Stimulated activated naive B cell treated with anti-CD40 and anti-IgM and Interleukin-4, amounts not matched to agents 10 μg/mL and 1 μg/mL and 100 μg/mL, for 72 hours (primary cell): Measurements from ENCODE around the gene DENND4A.
A peak's percentile ranks its signal among the peaks of the same experiment; 100 is the strongest.

Experiments used
- ATAC-seq, 2 donors: fragments of 150-1000 bp; cut with Tn5 transposase; replicated peaks; 2 replicates each; pipeline ENCODE4 v1.10.0; 2021; ENCODE audit warnings: moderate library complexity in 1 of 2
- DNase-seq: peaks from one replicate; pipeline ENCODE4 v3.0.0; 2021
- H3K27ac Mint-ChIP-seq: one replicate; pipeline ENCODE4 v1.8.0; 2022; ENCODE audit warnings: mild to moderate bottlenecking, mixed read lengths
- H3K27me3 Mint-ChIP-seq, 2 donors: one replicate each; pipeline ENCODE4 v1.8.0; 2022; ENCODE audit warnings: mixed read lengths in 2 of 2
- H3K36me3 Mint-ChIP-seq, 2 donors: one replicate each; pipeline ENCODE4 v1.8.0; 2022; ENCODE audit warnings: mixed read lengths in 2 of 2, mild to moderate bottlenecking in 1 of 2
- H3K4me1 Mint-ChIP-seq, 2 donors: one replicate each; pipeline ENCODE4 v1.8.0; 2022; ENCODE audit warnings: mixed read lengths in 2 of 2, mild to moderate bottlenecking in 1 of 2
- H3K4me3 Mint-ChIP-seq, 2 donors: one replicate each; pipeline ENCODE4 v1.8.0; 2022; ENCODE audit warnings: mild to moderate bottlenecking in 2 of 2, mixed read lengths in 2 of 2, moderate library complexity in 1 of 2
- H3K9me3 Mint-ChIP-seq, 2 donors: one replicate each; pipeline ENCODE4 v1.8.0; 2022; ENCODE audit warnings: mixed read lengths in 2 of 2, mild to moderate bottlenecking in 1 of 2

Gene DENND4A

DNA sequence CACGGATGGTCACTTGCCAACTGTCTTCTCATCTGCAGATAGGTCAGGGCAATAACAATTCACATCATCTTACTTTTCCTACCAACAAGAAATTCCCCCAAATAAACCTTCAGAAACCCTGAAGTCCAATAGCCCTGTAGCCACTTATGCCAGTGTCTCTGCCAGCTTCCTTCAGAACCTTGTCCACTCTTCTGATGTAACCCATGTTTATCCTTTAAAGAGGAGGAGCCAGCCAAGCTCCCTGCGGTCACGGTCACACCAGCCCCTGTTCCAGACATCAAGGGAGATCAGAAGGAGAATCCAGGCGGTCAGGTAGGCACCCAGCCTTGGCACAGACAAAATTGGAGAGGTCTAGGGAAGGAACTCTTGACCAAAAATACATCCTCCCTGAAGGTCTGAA lies 146.7 kb downstream of the DENND4A start:
- peaks cover 5% of the 10 kb centered on the region in 2 donors for H3K4me1 Mint-ChIP-seq
- no peaks in the 10 kb centered on the region for H3K27me3 Mint-ChIP-seq
- H3K36me3 Mint-ChIP-seq, result peaks cover 19 to 29% of the 10 kb centered on the region in 2 donors
- no peak for DNase-seq
- ATAC-seq, result no peak
- peak overlapping the region in 1 of 2 donors; percentile 36 for H3K4me3 Mint-ChIP-seq
- H3K9me3 Mint-ChIP-seq, result no peaks in the 10 kb centered on the region
- peak overlapping the region; percentile 75 for H3K27ac Mint-ChIP-seq

- Mint-ChIP-seq H3K4me3 (no peak overlapping the region), H3K27ac (peak overlapping the region; percentile 33)
- ATAC-seq, result no peak
Observed at GRCh38 chr15:65644282-65644681, 147.8 kb downstream of the DENND4A start.

GRCh38 chr15:65642594-65642993 lies 149.5 kb downstream of the DENND4A start:
- H3K4me1 Mint-ChIP-seq, result peaks cover 10 to 12% of the 10 kb centered on the region in 2 donors
- H3K27ac Mint-ChIP-seq, result peak overlapping the region; percentile 52
- peaks cover 15 to 23% of the 10 kb centered on the region in 2 donors for H3K36me3 Mint-ChIP-seq
- H3K9me3 Mint-ChIP-seq, result no peaks in the 10 kb centered on the region
- ATAC-seq, result no peak
- H3K4me3 Mint-ChIP-seq, result no peak overlapping the region
- DNase-seq, result no peak
- H3K27me3 Mint-ChIP-seq, result no peaks in the 10 kb centered on the region

More at GRCh38 chr15:65644282-65644681, 147.8 kb downstream of the DENND4A start:
- peaks cover 0 to 2% of the 10 kb centered on the region in 2 donors for H3K4me1 Mint-ChIP-seq
- H3K9me3 Mint-ChIP-seq, result no peaks in the 10 kb centered on the region
- DNase-seq, result no peak
- peaks cover 15 to 25% of the 10 kb centered on the region in 2 donors for H3K36me3 Mint-ChIP-seq
- H3K27me3 Mint-ChIP-seq, result no peaks in the 10 kb centered on the region

GRCh38 chr15:65641768-65642475 lies 150.2 kb downstream of the DENND4A start:
- no peaks in the 10 kb centered on the region for H3K27me3 Mint-ChIP-seq
- no peak overlapping the region for H3K27ac Mint-ChIP-seq
- H3K4me3 Mint-ChIP-seq, result no peak overlapping the region
- H3K36me3 Mint-ChIP-seq, result peaks cover 12 to 17% of the 10 kb centered on the region in 2 donors
- DNase-seq (no peak), ATAC-seq (no peak)
- H3K4me1 Mint-ChIP-seq, result peaks cover 11 to 12% of the 10 kb centered on the region in 2 donors
- H3K9me3 Mint-ChIP-seq, result no peaks in the 10 kb centered on the region

DNA sequence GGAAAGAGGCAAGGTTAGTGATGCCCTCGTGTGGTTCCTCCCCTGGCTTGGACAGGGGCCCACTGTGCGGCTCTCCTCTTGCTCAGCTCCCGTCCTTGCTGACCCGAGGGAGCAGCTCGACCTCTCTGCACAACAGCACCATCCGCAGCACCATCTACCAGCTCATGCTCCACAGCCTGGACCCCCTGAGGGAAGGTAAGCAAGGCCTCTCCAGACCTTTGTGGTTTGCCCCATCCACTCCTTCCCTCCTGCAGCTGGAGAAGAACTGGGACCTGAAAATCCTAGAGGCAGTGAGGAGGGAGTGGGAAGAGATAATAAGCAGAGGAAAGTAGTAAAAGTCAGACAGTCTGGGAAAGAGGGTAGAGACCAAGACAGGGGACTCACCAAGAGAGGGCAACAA lies 152.6 kb downstream of the DENND4A start:
- Mint-ChIP-seq H3K27me3 (no peaks in the 10 kb centered on the region), H3K27ac (no peak overlapping the region), H3K4me1 (peaks cover 10 to 12% of the 10 kb centered on the region in 2 donors), H3K9me3 (no peaks in the 10 kb centered on the region), H3K36me3 (peaks cover 2 to 3% of the 10 kb centered on the region in 2 donors), H3K4me3 (no peak overlapping the region)
- ATAC-seq, result no peak
- no peak for DNase-seq

DNA sequence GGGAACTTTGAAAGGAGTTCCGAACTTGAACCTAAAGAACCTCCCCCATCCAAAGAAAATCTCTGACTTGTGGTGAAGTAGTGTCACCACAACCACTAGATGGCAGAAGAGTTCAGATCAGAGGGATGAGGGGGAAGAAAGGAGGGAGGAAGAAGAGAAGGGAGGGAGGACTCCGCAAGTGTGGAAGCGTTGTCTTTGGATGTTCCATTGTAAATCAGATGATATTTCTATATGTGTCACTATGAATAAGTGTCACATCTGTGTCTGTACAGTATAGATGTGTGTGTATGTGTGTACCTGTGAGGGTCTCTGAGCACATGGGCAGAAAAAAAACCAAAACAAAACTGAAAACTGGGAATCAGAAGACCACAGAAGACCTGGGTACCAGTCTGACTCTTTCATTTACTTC lies 153.4 kb downstream of the DENND4A start:
- peak; percentile 68 to 77 for ATAC-seq
- peak; percentile 23 for DNase-seq
- peaks cover 10 to 12% of the 10 kb centered on the region in 2 donors for H3K4me1 Mint-ChIP-seq
- H3K27me3 Mint-ChIP-seq, result no peaks in the 10 kb centered on the region
- peaks cover 0 to 2% of the 10 kb centered on the region in 2 donors for H3K36me3 Mint-ChIP-seq
- H3K4me3 Mint-ChIP-seq, result peak overlapping the region; percentile 2 to 46
- H3K9me3 Mint-ChIP-seq, result no peaks in the 10 kb centered on the region
- H3K27ac Mint-ChIP-seq, result no peak overlapping the region

DNA sequence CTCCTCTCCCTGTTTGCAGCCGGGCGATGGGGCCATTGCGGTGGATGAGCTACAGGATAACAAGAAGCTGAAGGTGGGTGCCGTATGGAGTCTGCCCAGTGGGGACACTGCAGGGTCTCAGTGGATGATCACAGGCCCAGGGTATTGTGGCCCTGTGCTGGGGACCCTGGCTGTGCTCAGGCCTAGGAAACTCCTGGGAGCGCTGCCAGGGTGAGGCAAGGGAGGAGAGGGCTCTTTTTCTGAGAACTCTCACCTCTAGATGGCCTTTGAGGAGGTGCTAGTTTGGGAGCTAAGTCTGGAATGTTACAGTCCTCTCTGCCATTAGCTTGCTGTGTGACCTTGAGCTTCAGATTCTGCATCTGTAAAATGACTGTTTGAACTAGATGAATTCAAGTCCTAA lies 154.0 kb downstream of the DENND4A start:
- peaks cover 0 to 2% of the 10 kb centered on the region in 2 donors for H3K36me3 Mint-ChIP-seq
- ATAC-seq (no peak), DNase-seq (no peak)
- H3K4me1 Mint-ChIP-seq, result peaks cover 10 to 12% of the 10 kb centered on the region in 2 donors
- H3K27ac Mint-ChIP-seq, result no peak overlapping the region
- no peak overlapping the region for H3K4me3 Mint-ChIP-seq
- no peaks in the 10 kb centered on the region for H3K9me3 Mint-ChIP-seq
- no peaks in the 10 kb centered on the region for H3K27me3 Mint-ChIP-seq

GRCh38 chr15:65634356-65634755 lies 157.7 kb downstream of the DENND4A start:
- Mint-ChIP-seq H3K27me3 (no peaks in the 10 kb centered on the region), H3K9me3 (no peaks in the 10 kb centered on the region), H3K27ac (no peak overlapping the region), H3K36me3 (peaks cover 2 to 10% of the 10 kb centered on the region in 2 donors), H3K4me3 (no peak overlapping the region), H3K4me1 (peaks cover 17 to 24% of the 10 kb centered on the region in 2 donors)
- no peak for DNase-seq
- no peak for ATAC-seq

DNA sequence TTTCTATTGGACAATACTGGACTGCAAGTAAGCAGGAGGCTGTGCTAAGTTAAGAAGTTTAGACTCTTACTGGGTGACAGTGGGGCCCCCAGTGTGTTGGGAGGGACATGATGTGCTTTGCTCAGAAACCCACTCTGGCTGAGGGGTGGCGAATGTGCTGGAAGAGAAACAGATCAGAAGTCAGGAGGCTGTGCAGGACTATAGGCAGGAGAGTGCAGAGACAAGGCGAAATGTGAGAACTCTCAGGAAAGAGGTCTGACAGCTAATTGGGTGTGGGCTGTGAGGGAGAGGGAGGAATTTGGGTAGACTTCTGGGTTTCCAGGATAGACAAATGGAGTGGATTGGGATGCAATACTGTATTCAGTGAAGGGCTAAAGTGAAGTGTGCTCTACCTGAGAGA lies 158.3 kb downstream of the DENND4A start:
- Mint-ChIP-seq H3K4me1 (peaks cover 13 to 19% of the 10 kb centered on the region in 2 donors), H3K9me3 (no peaks in the 10 kb centered on the region), H3K27me3 (no peaks in the 10 kb centered on the region), H3K36me3 (peaks cover 2 to 10% of the 10 kb centered on the region in 2 donors), H3K4me3 (no peak overlapping the region), H3K27ac (no peak overlapping the region)
- ATAC-seq (no peak), DNase-seq (no peak)

- no peak for DNase-seq
- H3K36me3 Mint-ChIP-seq, result peaks cover 2 to 10% of the 10 kb centered on the region in 2 donors
Observed at GRCh38 chr15:65632780-65633375, 159.2 kb downstream of the DENND4A start.

DNA sequence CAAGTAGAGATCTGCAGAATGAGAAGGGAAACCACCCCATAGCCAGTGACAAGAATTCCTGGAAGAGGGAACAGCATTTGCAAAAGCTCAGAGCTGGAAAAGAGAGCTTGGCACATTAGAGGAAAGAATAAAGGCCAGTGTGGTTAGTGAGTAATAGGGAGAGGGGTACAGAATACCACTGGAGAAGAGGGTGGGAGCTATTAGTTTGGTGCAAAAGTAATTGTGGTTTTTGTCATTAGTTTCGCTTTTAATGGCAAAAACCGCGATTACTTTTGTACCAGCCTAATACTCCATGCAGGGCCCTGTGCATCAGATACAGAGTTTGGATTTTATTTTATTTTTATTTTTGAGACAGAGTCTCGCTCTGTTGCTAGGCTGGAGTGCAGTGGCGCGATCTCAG lies 160.6 kb downstream of the DENND4A start:
- Mint-ChIP-seq H3K4me1 (peaks cover 7 to 12% of the 10 kb centered on the region in 2 donors), H3K27me3 (no peaks in the 10 kb centered on the region), H3K27ac (peak overlapping the region; percentile 20), H3K9me3 (no peaks in the 10 kb centered on the region), H3K36me3 (peaks cover 2 to 14% of the 10 kb centered on the region in 2 donors), H3K4me3 (peak overlapping the region in 1 of 2 donors; percentile 47)
- DNase-seq (no peak), ATAC-seq (peak; percentile 31 to 62)

More at GRCh38 chr15:65632780-65633375, 159.2 kb downstream of the DENND4A start:
- Mint-ChIP-seq H3K4me3 (no peak overlapping the region), H3K27me3 (no peaks in the 10 kb centered on the region), H3K4me1 (peaks cover 9 to 12% of the 10 kb centered on the region in 2 donors), H3K9me3 (no peaks in the 10 kb centered on the region), H3K27ac (no peak overlapping the region)
- no peak for ATAC-seq

DNA sequence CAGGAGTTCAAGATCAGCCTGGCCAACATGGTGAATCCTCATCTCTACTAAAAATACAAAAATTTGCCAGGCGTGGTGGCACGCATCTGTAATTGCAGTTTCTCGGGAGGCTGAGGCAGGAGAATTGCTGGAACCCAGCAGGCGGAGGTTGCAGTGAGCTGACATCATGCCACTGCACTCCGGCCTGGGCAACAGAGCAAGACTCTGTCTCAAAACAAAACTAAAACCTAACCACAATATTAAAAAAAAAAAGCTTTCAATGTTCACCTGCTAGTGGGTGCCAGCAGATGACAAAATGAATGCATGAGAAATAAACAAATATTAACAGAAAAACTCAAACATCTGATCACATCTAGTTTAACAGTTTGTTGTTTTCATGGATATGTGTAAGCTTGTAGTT lies 161.3 kb downstream of the DENND4A start:
- Mint-ChIP-seq H3K4me1 (peaks cover 7 to 12% of the 10 kb centered on the region in 2 donors), H3K4me3 (no peak overlapping the region), H3K36me3 (peaks cover 5 to 19% of the 10 kb centered on the region in 2 donors), H3K9me3 (no peaks in the 10 kb centered on the region), H3K27me3 (no peaks in the 10 kb centered on the region), H3K27ac (peak overlapping the region; percentile 56)
- DNase-seq, result no peak
- ATAC-seq, result peak; percentile 77 to 91

DNA sequence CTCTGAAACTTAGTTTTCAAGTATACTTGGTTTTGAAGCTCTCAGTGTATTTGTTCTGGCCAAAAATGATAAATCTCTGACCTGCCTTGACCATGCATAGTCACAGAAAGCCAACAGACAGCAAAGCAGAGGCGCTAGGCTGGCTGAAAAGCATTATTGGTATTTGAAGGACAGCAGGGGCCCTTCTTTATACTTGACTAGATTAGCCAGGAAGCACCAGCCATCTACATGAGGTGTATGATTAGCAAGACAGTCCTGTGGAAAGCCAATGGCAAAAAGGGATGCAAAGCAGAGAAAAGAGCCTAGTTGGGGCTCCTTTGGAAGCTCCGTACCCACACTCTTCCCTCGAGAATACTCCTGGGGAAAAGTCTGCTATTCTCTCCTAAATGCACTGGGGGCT lies 162.5 kb downstream of the DENND4A start:
- Mint-ChIP-seq H3K4me1 (peaks cover 7 to 21% of the 10 kb centered on the region in 2 donors), H3K36me3 (peaks cover 9 to 28% of the 10 kb centered on the region in 2 donors), H3K27ac (no peak overlapping the region), H3K27me3 (no peaks in the 10 kb centered on the region), H3K4me3 (no peak overlapping the region), H3K9me3 (no peaks in the 10 kb centered on the region)
- no peak for ATAC-seq
- no peak for DNase-seq

DNA sequence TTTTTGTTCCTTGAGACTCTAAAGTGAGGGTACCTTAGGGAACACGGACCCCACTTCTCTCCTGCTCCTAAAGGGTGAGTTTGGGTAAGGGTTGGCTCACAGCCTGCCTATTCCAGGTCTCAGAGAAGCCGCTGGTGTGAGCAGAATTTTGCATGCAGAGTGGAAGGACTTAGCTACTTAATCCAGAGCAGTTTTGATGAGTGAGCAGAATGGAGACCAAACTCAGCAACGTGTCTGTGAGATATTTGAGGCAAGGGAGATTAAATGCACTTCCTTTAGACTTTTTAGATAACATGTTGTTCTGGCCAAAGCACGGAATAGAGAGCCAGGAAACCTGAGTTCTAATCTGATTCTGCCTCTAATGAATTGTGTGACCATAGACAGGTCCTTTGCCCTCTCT lies 165.2 kb downstream of the DENND4A start:
- Mint-ChIP-seq H3K36me3 (peaks cover 14 to 26% of the 10 kb centered on the region in 2 donors), H3K27me3 (no peaks in the 10 kb centered on the region), H3K9me3 (no peaks in the 10 kb centered on the region), H3K4me1 (peaks cover 10 to 26% of the 10 kb centered on the region in 2 donors), H3K27ac (no peak overlapping the region), H3K4me3 (no peak overlapping the region)
- ATAC-seq, result no peak
- no peak for DNase-seq

DNA sequence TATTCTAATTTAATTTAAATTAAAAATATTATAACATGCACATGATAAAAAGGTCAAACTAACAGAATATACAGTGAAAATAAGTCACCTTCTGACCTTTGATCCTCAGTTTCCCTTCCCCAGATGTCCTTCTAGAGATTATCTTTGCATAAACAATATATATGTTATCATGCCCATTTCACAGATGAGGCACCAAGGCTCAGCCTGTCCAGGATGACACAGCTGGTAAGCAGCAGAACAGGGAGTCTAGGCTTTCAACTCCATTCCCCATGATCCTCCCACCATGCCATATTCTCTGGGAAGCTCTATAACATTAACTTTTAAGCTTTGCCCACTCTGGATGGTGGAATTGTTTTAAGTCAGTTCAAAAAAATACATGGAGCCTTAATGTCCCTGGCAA lies 169.0 kb downstream of the DENND4A start:
- Mint-ChIP-seq H3K36me3 (peaks cover 14 to 26% of the 10 kb centered on the region in 2 donors), H3K27me3 (no peaks in the 10 kb centered on the region), H3K4me3 (no peak overlapping the region), H3K4me1 (peaks cover 3 to 13% of the 10 kb centered on the region in 2 donors), H3K27ac (no peak overlapping the region), H3K9me3 (no peaks in the 10 kb centered on the region)
- no peak for DNase-seq
- no peak for ATAC-seq
